NB4 (cell line): ENCODE measurements around the gene YEATS2.

Experiments used
- DNase-seq: peaks from one replicate; pipeline ENCODE4 v3.0.0; 2010; ENCODE audit warnings: low read depth
- H3K4me3 ChIP-seq: one replicate; pipeline ENCODE4 v1.5.1; 2011; ENCODE audit warnings: mild to moderate bottlenecking, low read depth, low read length, moderate library complexity
- CTCF ChIP-seq: IDR thresholded peaks from one replicate; pipeline ENCODE4 v1.5.1; 2012; ENCODE audit warnings: low read depth, low read length
- MAX ChIP-seq: IDR thresholded peaks from 2 replicates; pipeline ENCODE4 v1.6.1; 2011; ENCODE audit warnings: low read depth, low read length
- MYC ChIP-seq: IDR thresholded peaks from 2 replicates; pipeline ENCODE4 v1.6.1; 2011; ENCODE audit warnings: low read depth, low read length
- POLR2A ChIP-seq: IDR thresholded peaks from 2 replicates; pipeline ENCODE4 v1.6.1; 2011; ENCODE audit warnings: mild to moderate bottlenecking; ENCODE audit not compliant: insufficient read length; ENCODE audit errors: extremely low read depth

Gene YEATS2

GRCh38 chr3:183826448-183827250 is 129.1 kb downstream of the YEATS2 start:
- no peak overlapping the region for H3K4me3 ChIP-seq
- TF ChIP-seq MYC, result no peak
- no peak for DNase-seq

GRCh38 chr3:183827809-183828537 is 130.4 kb downstream of the YEATS2 start:
- TF ChIP-seq MYC (no peak), CTCF (no peak), POLR2A (no peak), MAX (no peak)
- no peak for DNase-seq
- H3K4me3 ChIP-seq, result no peak overlapping the region

- no peak for DNase-seq
- TF ChIP-seq CTCF (no peak), MYC (no peak), POLR2A (no peak)
- no peak overlapping the region for H3K4me3 ChIP-seq
Observed at GRCh38 chr3:183828538-183828870, 130.9 kb downstream of the YEATS2 start.

GRCh38 chr3:183829466-183829865 is 131.9 kb downstream of the YEATS2 start:
- no peak for TF ChIP-seq MYC
- TF ChIP-seq CTCF, result no peak
- TF ChIP-seq MAX, result no peak
- TF ChIP-seq POLR2A, result no peak
- no peak overlapping the region for H3K4me3 ChIP-seq
- no peak for DNase-seq

- TF ChIP-seq CTCF (no peak), POLR2A (no peak), MYC (no peak)
- no peak overlapping the region for H3K4me3 ChIP-seq
- no peak for DNase-seq
Observed at GRCh38 chr3:183830187-183830586, 132.6 kb downstream of the YEATS2 start.

GRCh38 chr3:183833516-183833915 is 135.9 kb downstream of the YEATS2 start:
- DNase-seq, result no peak
- TF ChIP-seq POLR2A, result no peak
- no peak for TF ChIP-seq MAX
- no peak for TF ChIP-seq CTCF
- no peak for TF ChIP-seq MYC
- H3K4me3 ChIP-seq, result no peak overlapping the region
